Astrocyte of the spinal cord (primary cell): ENCODE results near the gene ZBED1.

Experiments used
- DNase-seq: peaks from one replicate; pipeline ENCODE4 v3.0.0; 2011; ENCODE audit warnings: low read depth, low spot score
- H3K4me3 ChIP-seq: 2 replicates; pipeline ENCODE4 v1.5.1; 2011; ENCODE audit warnings: low read depth, mild to moderate bottlenecking, low read length, moderate library complexity
- CTCF ChIP-seq: IDR thresholded peaks from 2 replicates; pipeline ENCODE4 v1.5.1; 2012; ENCODE audit warnings: low read depth, mild to moderate bottlenecking, low read length, inconsistent platforms
- in situ Hi-C: cut with HindIII; loops from 2 replicates; pipeline ENCODE4 v1.10.0; 2017; ENCODE audit warnings: low sequenced_read_pairs

ZBED1 gene

GRCh38 chrX:2450681-2451080 is 50.1 kb downstream of the ZBED1 start:
- no peak overlapping the region for H3K4me3 ChIP-seq
- no peak for TF ChIP-seq CTCF
- no peak for DNase-seq
- in situ Hi-C loops = no loop called here

- TF ChIP-seq CTCF = no peak
- in situ Hi-C loops = no loop called here
- H3K4me3 ChIP-seq = no peak overlapping the region
- no peak for DNase-seq
These were observed 51.5 kb downstream of the ZBED1 start for GRCh38 chrX:2449135-2449886.

- no peak overlapping the region for H3K4me3 ChIP-seq
- no peak for TF ChIP-seq CTCF
- no peak for DNase-seq
- in situ Hi-C loops = no loop called here
These were observed 53.3 kb downstream of the ZBED1 start for GRCh38 chrX:2447484-2447883.

- in situ Hi-C loops = no loop called here
- DNase-seq = no peak
- TF ChIP-seq CTCF = no peak
- no peak overlapping the region for H3K4me3 ChIP-seq
These were observed 54.0 kb downstream of the ZBED1 start for GRCh38 chrX:2446815-2447214.

- in situ Hi-C loops = no loop called here
- DNase-seq = no peak
- no peak for TF ChIP-seq CTCF
These were observed 54.8 kb downstream of the ZBED1 start for GRCh38 chrX:2445662-2446623.

GRCh38 chrX:2442694-2443093 is 58.1 kb downstream of the ZBED1 start:
- in situ Hi-C loops = no loop called here
- H3K4me3 ChIP-seq = no peak overlapping the region
- no peak for TF ChIP-seq CTCF
- DNase-seq = no peak

More at GRCh38 chrX:2445662-2446623, 54.8 kb downstream of the ZBED1 start:
- no peak overlapping the region for H3K4me3 ChIP-seq
